IMR-90 (cell line): ENCODE data around the gene SPATA12. TPM values are rescaled to one million over a fixed set of nuclear protein-coding genes. Genes with fewer than 3 reads are reported as not detected.
A peak's percentile ranks its signal among the peaks of the same experiment; 100 is the strongest.

ENCODE experiments used
- ATAC-seq: fragments of 200-7000 bp; cut with Tn5 transposase; 2 replicates; pipeline ENCODE4 v1.9.1; 2020; ENCODE audit warnings: low read depth, mild to moderate bottlenecking, moderate library complexity
- BruUV-seq: library from RNA; stranded (reverse); fragments of 400-500 nt; replicated peaks from 2 replicates; lab custom pipeline; 2021; lab: Mats Ljungman, UMichigan
- CTCF ChIA-PET: fragments of 300-600 bp; formaldehyde crosslinking; extraction: SDS; loops from one replicate; lab custom pipeline; 2021; ENCODE audit warnings: antibody characterized with exemption; lab: Yijun Ruan, JAX
- POLR2A ChIA-PET: fragments of 300-600 bp; sonication (Branson Sonifier 250); formaldehyde crosslinking; loops from one replicate; lab custom pipeline; 2022; ENCODE audit warnings: antibody characterized with exemption; ENCODE audit not compliant: unreplicated experiment; lab: Charles Lee
- DNase-seq: peaks from one replicate; pipeline ENCODE4 v3.0.0; 2013
- H2AFZ ChIP-seq: replicated peaks from 2 replicates; pipeline ENCODE3; 2013; ENCODE audit warnings: low read length, mild to moderate bottlenecking; ENCODE audit not compliant: poor library complexity
- H2AK5ac ChIP-seq: 2 replicates; pipeline ENCODE4 v1.6.1; 2013; ENCODE audit warnings: low read depth, low read length, inconsistent platforms
- H2AK9ac ChIP-seq: replicated peaks from 2 replicates; pipeline ENCODE3; 2013; ENCODE audit warnings: mild to moderate bottlenecking, low read depth, low read length, moderate library complexity; ENCODE audit not compliant: poor library complexity
- H2BK120ac ChIP-seq: 2 replicates; pipeline ENCODE4 v1.6.1; 2013; ENCODE audit warnings: low read depth, low read length, inconsistent platforms
- H2BK15ac ChIP-seq: 3 replicates; pipeline ENCODE4 v1.6.1; 2013; ENCODE audit warnings: low read depth, low read length, inconsistent platforms
- H2BK20ac ChIP-seq: 2 replicates; pipeline ENCODE4 v1.6.1; 2013; ENCODE audit warnings: low read depth, mild to moderate bottlenecking, inconsistent platforms, low read length, moderate library complexity
- H2BK5ac ChIP-seq: 2 replicates; pipeline ENCODE4 v1.6.1; 2013; ENCODE audit warnings: mild to moderate bottlenecking, low read depth, low read length, inconsistent platforms; ENCODE audit not compliant: poor library complexity, severe bottlenecking
- H3K14ac ChIP-seq: replicated peaks from 2 replicates; pipeline ENCODE4 v1.6.1; 2013; ENCODE audit warnings: low read depth, low read length, inconsistent platforms
- H3K18ac ChIP-seq: 2 replicates; pipeline ENCODE4 v1.6.1; 2013; ENCODE audit warnings: low read depth, low read length, control low read depth
- H3K23ac ChIP-seq: 2 replicates; pipeline ENCODE4 v1.6.1; 2013; ENCODE audit warnings: low read depth, low read length, inconsistent platforms
- H3K27ac ChIP-seq: 2 replicates; pipeline ENCODE4 v1.5.1; 2013; ENCODE audit warnings: mild to moderate bottlenecking, control low read depth, low read length; ENCODE audit not compliant: insufficient read depth
- H3K27me3 ChIP-seq: 2 replicates; pipeline ENCODE4 v1.6.1; 2013; ENCODE audit warnings: low read length; ENCODE audit not compliant: control insufficient read depth, insufficient read depth
- H3K36me3 ChIP-seq: 2 replicates; pipeline ENCODE4 v1.6.1; 2013; ENCODE audit warnings: low read length, mixed read lengths; ENCODE audit not compliant: control insufficient read depth, insufficient read depth
- H3K4ac ChIP-seq: 2 replicates; pipeline ENCODE4 v1.6.1; 2013; ENCODE audit warnings: low read depth, low read length, inconsistent platforms
- H3K4me1 ChIP-seq: 2 replicates; pipeline ENCODE4 v1.6.1; 2013; ENCODE audit warnings: low read length, mixed read lengths; ENCODE audit not compliant: control insufficient read depth, insufficient read depth
- H3K4me2 ChIP-seq: 2 replicates; pipeline ENCODE4 v1.6.1; 2013; ENCODE audit warnings: low read depth, mild to moderate bottlenecking, control low read depth, low read length, moderate library complexity
- H3K4me3 ChIP-seq: 2 replicates; pipeline ENCODE4 v1.5.1; 2013; ENCODE audit warnings: low read depth, mild to moderate bottlenecking, control low read depth, low read length, moderate library complexity; ENCODE audit not compliant: insufficient read depth
- H3K56ac ChIP-seq: 2 replicates; pipeline ENCODE4 v1.6.1; 2013; ENCODE audit warnings: low read length, inconsistent platforms; ENCODE audit not compliant: insufficient read depth; ENCODE audit errors: extremely low read depth
- H3K79me1 ChIP-seq, 2 experiments: 2 replicates each; pipeline ENCODE4 v1.6.1; 2013; ENCODE audit warnings: low read length in 2 of 2, inconsistent platforms in 1 of 2, low read depth in 1 of 2
- H3K9ac ChIP-seq: 2 replicates; pipeline ENCODE4 v1.6.1; 2013; ENCODE audit warnings: low read depth, low read length, control low read depth
- H3K9me1 ChIP-seq: 2 replicates; pipeline ENCODE4 v1.6.1; 2013; ENCODE audit warnings: low read length, inconsistent platforms; ENCODE audit not compliant: insufficient read depth
- H3K9me3 ChIP-seq: 2 replicates; pipeline ENCODE4 v1.6.1; 2013; ENCODE audit warnings: low read length; ENCODE audit not compliant: control insufficient read depth, insufficient read depth
- H4K20me1 ChIP-seq: 2 replicates; pipeline ENCODE4 v1.6.1; 2013; ENCODE audit warnings: low read length, inconsistent platforms; ENCODE audit not compliant: insufficient read depth
- H4K5ac ChIP-seq: 2 replicates; pipeline ENCODE4 v1.6.1; 2013; ENCODE audit warnings: mild to moderate bottlenecking, low read depth, low read length, control low read depth
- H4K8ac ChIP-seq, 2 experiments: 2 replicates each; pipeline ENCODE4 v1.6.1; 2013; ENCODE audit warnings: low read depth in 2 of 2, low read length in 2 of 2, control low read depth in 1 of 2, inconsistent platforms in 1 of 2
- H4K91ac ChIP-seq: 2 replicates; pipeline ENCODE4 v1.6.1; 2013; ENCODE audit warnings: low read depth, low read length, inconsistent platforms; ENCODE audit not compliant: insufficient read depth
- BHLHE40 ChIP-seq: fragments of 150-350 bp; IDR thresholded peaks from 2 replicates; pipeline ENCODE4 v1.6.1; 2016; ENCODE audit warnings: mild to moderate bottlenecking, low read depth, low read length
- CEBPB ChIP-seq: IDR thresholded peaks from 2 replicates; pipeline ENCODE4 v1.6.1; 2012; ENCODE audit warnings: low read depth, low read length, improper control_type of control experiment
- CHD1 ChIP-seq: IDR thresholded peaks from 2 replicates; pipeline ENCODE4 v1.6.1; 2012; ENCODE audit warnings: low read depth, low read length, improper control_type of control experiment
- ELK1 ChIP-seq: fragments of 150-350 bp; IDR thresholded peaks from 2 replicates; pipeline ENCODE4 v1.6.1; 2016; ENCODE audit warnings: low read depth, mild to moderate bottlenecking, low read length, moderate library complexity, borderline replicate concordance
- MAFK ChIP-seq: IDR thresholded peaks from 2 replicates; pipeline ENCODE4 v1.6.1; 2012; ENCODE audit warnings: low read depth, low read length, improper control_type of control experiment
- MAZ ChIP-seq: IDR thresholded peaks from 2 replicates; pipeline ENCODE4 v1.6.1; 2012; ENCODE audit warnings: low read depth, mild to moderate bottlenecking, low read length, improper control_type of control experiment, moderate library complexity, borderline replicate concordance
- MXI1 ChIP-seq: IDR thresholded peaks from 2 replicates; pipeline ENCODE4 v1.6.1; 2012; ENCODE audit warnings: low read depth, mild to moderate bottlenecking, low read length, moderate library complexity, borderline replicate concordance
- POLR2A ChIP-seq: IDR thresholded peaks from 2 replicates; pipeline ENCODE4 v1.6.1; 2012; ENCODE audit warnings: mild to moderate bottlenecking, low read depth, low read length
- RCOR1 ChIP-seq: IDR thresholded peaks from 2 replicates; pipeline ENCODE4 v1.6.1; 2012; ENCODE audit warnings: mild to moderate bottlenecking, low read length, improper control_type of control experiment; ENCODE audit not compliant: insufficient replicate concordance
- RFX5 ChIP-seq: IDR thresholded peaks from 2 replicates; pipeline ENCODE4 v1.8.0; 2012; ENCODE audit warnings: low read depth, mild to moderate bottlenecking, low read length, moderate library complexity
- WGBS, 2 experiments: methylation state at CpG; one replicate each; pipeline versions ENCODE4 v1.1.5 to v1.1.7; 2013; ENCODE audit warnings: missing lambda C conversion rate in 2 of 2; ENCODE audit not compliant: insufficient read length in 1 of 2; ENCODE audit errors: extremely low coverage in 2 of 2; 5-methylcytosine and 5-hydroxymethylcytosine counted together
- dilution Hi-C: fragments of 300-500 bp; cut with HindIII; formaldehyde crosslinking; loops from one replicate; pipeline ENCODE4 v1.14.3; 2018; ENCODE audit warnings: low sequenced_read_pairs; ENCODE audit not compliant: unreplicated experiment
- in situ Hi-C: fragments of 300-500 bp; cut with MboI; formaldehyde crosslinking; loops from 3 replicates; pipeline ENCODE4 v1.14.3; 2019; ENCODE audit warnings: low sequenced_read_pairs, inconsistent platforms, mixed read lengths
- intact Hi-C: fragments of 100-400 bp; cut with micrococcal nuclease; formaldehyde crosslinking; loops from 2 replicates; pipeline ENCODE4 v1.10.0; 2022
- polyA plus RNA-seq, 3 experiments: library from polyadenylated mRNA; depleted of rRNA; stranded (reverse); fragments of >200 nt; gene quantifications; 2 replicates each; pipeline ENCODE4 v1.2.3, GENCODE V29; 2012; ENCODE audit warnings: low replicate concordance in 1 of 3
- total RNA-seq: library from RNA; depleted of rRNA; stranded (reverse); fragments of >200 nt; gene quantifications from 2 replicates; pipeline ENCODE4 v1.2.3, GENCODE V29; 2012

The SPATA12 gene
- total and polyA plus RNA-seq, 2 of the 4 experiments (the other 2 are of a cell fraction) = under 0.01 TPM; not detected in 1

DNA sequence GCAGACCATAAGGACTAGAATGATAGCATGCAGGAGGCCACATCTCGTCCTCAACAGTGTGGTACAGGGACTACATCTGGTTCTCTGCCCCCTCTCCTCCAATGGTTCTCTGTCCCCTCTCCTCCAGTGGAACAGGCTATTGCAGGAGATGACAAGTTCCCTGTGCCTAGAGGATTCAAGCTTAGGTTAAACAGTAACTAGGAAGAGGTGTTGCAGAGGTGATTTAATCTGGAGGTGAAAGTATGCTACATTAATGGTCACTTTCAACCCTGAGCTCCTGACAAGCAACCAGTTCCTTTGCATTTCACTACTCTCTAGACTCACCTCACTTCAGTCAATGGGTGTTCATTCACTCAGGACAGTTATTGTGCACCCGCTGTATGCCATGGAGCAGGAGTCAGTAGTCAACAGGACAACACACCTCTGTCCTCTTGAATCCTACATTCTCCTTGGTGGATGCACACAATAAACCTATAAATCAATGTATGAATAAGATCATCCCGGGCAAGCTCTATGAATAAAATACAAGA lies 16.0 kb downstream of the SPATA12 start:
- Histone ChIP-seq H3K27me3 (peaks cover 27% of the 10 kb centered on the region), H3K23ac (0 out of 2 replicates have a peak overlapping the region, but pooled peaks have one; percentile 15), H3K27ac (no peak overlapping the region), H2BK120ac (no peak overlapping the region), H3K9me3 (no peaks in the 10 kb centered on the region), H2BK15ac (no peak overlapping the region), H3K4me1 (no peaks in the 10 kb centered on the region; the same call in 1 of the 2 replicates), H4K91ac (no peak overlapping the region), H3K56ac (no peak overlapping the region), H2BK5ac (no peak overlapping the region), H4K20me1 (no peaks in the 10 kb centered on the region), H3K9me1 (0 out of 2 replicates have a peak, but pooled peaks cover 4% of the 10 kb centered on the region), H2BK20ac (no peak overlapping the region), H3K9ac (no peak overlapping the region), H4K8ac (no peak overlapping the region), H3K4ac (no peak overlapping the region), H2AK9ac (no peak overlapping the region), H4K5ac (no peak overlapping the region), H3K4me3 (no peak overlapping the region), H3K18ac (no peak overlapping the region), H3K36me3 (0 out of 2 replicates have a peak, but pooled peaks cover 1% of the 10 kb centered on the region), H3K79me1 (no peaks in the 10 kb centered on the region), H2AK5ac (no peak overlapping the region), H3K4me2 (no peak overlapping the region), H3K14ac (no peak overlapping the region), H2AFZ (no peak overlapping the region)
- CTCF ChIA-PET = no interaction called here
- BruUV-seq = no TSS peak
- intact Hi-C loops = no loop called here
- DNase-seq = no peak
- in situ Hi-C loops = no loop called here
- no peak for ATAC-seq
- dilution Hi-C loops = no loop called here
- TF ChIP-seq BHLHE40 (no peak), MXI1 (no peak), CHD1 (no peak), RFX5 (no peak), MAFK (no peak), RCOR1 (no peak), ELK1 (no peak), CEBPB (no peak), MAZ (no peak), POLR2A (no peak)
- no CpG with 5 or more reads among the region's 3 CpGs for WGBS, 2 experiments
- POLR2A ChIA-PET = no interaction called here
